Embryonic facial prominence (tissue), 1 donor: ENCODE measurements around the gene GFRA1.
"Not testable (repeated sequence)": the region's sequence is repeated elsewhere in the genome, so short reads cannot be mapped to it uniquely, and the experiment has no call there.

Experiments
- DNase-seq: peaks from one replicate; pipeline ENCODE4 v3.0.0-alpha.2; 2016; ENCODE audit errors: extremely low spot score

GFRA1 gene

DNA sequence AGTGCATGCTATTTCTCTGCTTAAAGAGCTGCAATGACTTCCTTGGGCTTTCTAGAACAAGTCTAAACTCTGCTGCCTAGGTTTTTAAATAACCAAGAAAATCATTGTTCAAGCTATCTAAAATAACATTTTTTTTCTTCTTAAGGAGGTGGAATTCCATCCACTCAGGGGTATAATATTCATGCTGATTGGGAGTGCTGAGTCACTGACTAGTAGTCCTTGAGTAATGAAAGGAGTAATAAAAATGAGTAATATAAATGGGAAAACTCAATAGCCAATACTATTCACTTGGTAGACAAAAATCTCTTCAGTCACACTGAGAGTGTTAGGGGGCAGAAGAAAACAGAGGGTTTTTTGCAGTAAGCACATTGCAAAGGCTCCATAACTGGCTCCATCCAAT, 72.0 kb downstream of the GFRA1 start:
- DNase-seq = no peak

DNA sequence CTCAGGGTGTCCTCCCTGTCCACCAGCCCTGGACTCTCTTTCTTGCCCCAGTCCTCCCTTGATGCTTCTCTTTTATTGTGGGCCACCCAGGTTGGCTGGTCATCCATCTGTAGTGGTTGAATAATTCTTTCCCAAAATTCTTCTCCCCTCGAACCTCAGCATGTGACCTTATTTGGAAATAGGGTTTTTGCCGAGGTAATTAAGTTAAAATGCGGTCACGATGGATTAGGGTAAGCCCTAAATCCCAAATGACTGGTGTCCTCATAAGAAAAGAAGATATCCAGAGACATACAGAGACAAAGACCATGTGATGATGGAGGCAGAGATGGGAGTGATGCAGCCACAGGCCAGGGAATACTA, 74.3 kb downstream of the GFRA1 start:
- no peak for DNase-seq

- no peak for DNase-seq
Observed at GRCh38 chr10:116197946-116198675, 74.9 kb downstream of the GFRA1 start.

- no peak for DNase-seq
Observed at GRCh38 chr10:116195583-116195982, 77.4 kb downstream of the GFRA1 start.

- no peak for DNase-seq
Observed at GRCh38 chr10:116195039-116195438, 78.0 kb downstream of the GFRA1 start.

- DNase-seq = no peak
Observed at GRCh38 chr10:116194061-116194460, 78.9 kb downstream of the GFRA1 start.

GRCh38 chr10:116190883-116191282, 82.1 kb downstream of the GFRA1 start:
- DNase-seq = no peak

GRCh38 chr10:116186273-116186672, 86.7 kb downstream of the GFRA1 start:
- no peak for DNase-seq

DNA sequence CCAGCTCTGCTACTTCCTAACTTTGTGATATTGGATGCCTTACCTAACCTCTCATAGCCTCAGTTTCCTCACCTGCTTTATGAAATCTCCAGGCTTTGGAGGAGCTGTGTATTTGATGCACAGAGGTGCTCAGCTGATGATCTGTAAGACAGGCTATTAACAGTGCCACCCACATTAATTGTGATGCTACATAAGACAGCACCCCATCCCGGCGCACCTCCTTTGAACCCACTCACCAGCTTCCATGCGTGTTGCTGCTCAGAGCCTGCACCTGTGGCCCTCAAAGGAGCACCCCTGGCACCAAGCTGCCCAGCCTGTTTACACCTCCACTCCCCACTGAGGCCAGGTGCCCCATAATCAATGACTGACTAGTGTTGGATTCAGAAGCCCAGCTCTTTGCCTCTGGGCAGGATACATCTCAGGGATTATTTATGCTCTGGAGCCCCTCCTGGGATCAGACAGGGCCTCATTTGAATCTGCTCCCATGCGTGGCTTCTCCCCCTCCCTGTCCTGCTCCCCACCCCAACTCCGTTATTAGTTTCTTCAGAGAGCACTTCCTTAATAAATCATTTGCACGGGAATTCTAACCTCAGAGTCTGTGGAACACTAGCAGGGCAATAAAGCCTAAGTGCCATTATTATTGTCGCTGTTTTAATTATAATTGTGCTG, 87.7 kb downstream of the GFRA1 start:
- no peak for DNase-seq

- DNase-seq = no peak
Observed at GRCh38 chr10:116184512-116184794, 88.6 kb downstream of the GFRA1 start.

GRCh38 chr10:116183733-116184511, 89.1 kb downstream of the GFRA1 start:
- no peak for DNase-seq

- no peak for DNase-seq
Observed at GRCh38 chr10:116182426-116182825, 90.6 kb downstream of the GFRA1 start.

- no peak for DNase-seq
Observed at GRCh38 chr10:116178086-116178605, 94.9 kb downstream of the GFRA1 start.

- no peak for DNase-seq
Observed at GRCh38 chr10:116175231-116175630, 97.8 kb downstream of the GFRA1 start.

DNA sequence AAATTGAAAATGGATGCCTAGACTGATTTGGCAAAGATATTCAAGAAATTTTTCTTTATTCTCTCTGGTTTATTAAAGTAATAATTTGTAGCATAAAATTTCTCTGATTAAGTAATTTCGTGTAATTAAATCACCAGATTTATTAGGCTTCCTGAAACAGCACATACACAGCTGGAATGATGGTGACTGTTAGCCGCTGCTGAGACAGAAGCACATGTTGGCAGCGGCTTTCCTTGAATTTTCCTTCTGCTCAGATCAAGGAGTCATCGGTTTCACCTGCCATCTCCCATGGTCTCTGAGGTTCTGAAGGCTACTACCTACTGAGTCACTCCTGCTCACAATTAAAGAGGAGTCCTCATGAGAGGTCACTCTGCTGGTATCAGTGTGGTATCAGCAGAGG, 101.5 kb downstream of the GFRA1 start:
- DNase-seq = no peak

DNA sequence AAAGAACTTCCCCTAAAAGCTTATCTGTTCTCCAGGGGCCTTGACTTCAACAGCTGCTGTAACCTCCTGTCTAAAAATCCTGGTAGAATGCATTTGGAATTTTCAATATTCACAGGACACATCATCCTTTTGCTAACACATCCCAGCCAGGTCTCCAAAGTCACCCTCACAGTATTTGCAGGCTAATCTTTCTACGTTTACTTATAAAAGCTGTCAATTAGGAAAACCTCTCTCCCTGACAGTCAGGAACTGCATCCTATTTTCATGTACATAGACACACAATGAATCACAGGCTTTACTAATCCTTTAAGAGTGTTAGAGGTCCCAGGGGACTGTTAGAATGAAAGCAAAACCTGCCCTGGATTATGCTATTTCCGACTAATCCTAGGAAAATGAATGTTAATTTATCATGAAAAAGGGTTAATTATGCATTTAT, 102.2 kb downstream of the GFRA1 start:
- no peak for DNase-seq

DNA sequence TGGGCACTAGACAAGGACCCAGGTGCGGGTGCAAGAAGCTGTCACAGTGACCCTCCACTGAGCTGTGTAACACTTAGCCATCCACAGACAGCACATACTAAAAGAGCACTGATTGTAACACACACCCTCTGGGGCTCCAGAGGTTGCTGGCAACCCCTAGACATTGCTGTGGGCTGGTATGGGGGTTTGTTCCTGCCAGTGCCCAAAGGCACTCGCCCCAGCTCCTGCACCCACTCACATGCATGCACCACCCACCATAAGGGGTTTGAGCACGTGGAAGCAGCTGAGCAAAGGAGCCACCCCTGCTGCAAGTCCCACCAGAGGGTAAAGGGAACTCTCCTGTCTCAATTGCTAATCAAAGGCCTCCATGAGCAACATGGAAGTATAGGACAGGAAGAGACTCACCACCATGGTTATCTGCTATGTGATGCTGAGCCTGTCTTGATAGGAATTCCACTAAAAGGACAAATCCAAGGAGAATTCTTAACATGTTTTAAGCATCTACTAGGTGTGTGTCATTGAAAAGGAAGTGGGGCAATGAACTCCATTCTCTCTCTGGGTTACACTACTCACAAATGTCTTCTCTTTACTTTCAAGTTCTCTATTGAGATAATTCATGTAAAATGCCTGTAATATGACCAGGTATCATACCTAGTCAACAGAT, 103.1 kb downstream of the GFRA1 start:
- DNase-seq = no peak

DNA sequence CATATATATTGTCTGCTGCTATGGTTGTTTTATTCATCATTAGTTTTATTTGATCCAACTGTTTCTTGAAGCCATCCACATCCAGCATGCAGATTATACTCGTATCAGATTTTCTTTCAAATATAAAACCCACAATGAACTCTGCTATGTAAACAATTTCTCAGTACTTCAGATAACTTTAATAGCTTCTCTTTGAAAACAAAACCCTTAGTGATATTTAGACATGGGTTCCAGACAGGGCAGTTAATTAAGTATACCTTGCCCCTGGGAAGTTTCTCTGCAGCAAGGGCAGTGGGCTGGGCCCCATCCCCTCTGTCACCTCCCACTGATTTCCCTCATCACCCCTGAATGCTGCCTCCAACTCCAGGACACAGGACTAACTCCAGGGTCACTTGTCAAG, 104.3 kb downstream of the GFRA1 start:
- no peak for DNase-seq

GRCh38 chr10:116168329-116168728, 104.7 kb downstream of the GFRA1 start:
- no peak for DNase-seq

DNA sequence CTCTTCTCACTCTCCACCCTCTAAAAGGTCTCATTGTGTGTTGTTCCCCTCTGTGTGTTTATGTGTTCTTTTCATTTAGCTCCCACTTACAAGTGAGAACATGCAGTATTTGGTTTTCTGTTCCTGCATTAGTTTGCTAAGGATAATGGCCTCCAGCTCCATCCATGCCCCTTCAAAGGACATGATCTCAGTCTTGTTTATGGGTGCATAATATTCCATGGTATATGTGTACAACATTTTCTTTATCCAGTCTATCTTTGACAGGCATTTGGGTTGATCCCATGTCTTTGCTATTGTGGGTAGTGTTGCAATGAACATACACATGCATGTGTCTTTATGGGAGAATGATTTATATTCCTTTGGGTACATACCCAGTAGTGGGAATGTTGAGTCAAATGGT, 107.1 kb downstream of the GFRA1 start:
- DNase-seq = not testable (repeated sequence)

GRCh38 chr10:116164291-116164690, 108.7 kb downstream of the GFRA1 start:
- no peak for DNase-seq
